Loucy (cell line): ENCODE results near the gene RPP21.

Experiments used
- EZH2phosphoT487 ChIP-seq: fragments of 200-600 bp; IDR thresholded peaks from 2 replicates; pipeline ENCODE4 v1.6.1; 2018; ENCODE audit warnings: antibody characterized with exemption, mild to moderate bottlenecking, moderate library complexity, borderline replicate concordance
- TF ChIP-seq, protein P1 (sequence below): fragments of 200-600 bp; sonication (generic); conservative IDR thresholded peaks from 2 replicates; pipeline ENCODE4 v1.5.1; 2014; ENCODE audit warnings: mild to moderate bottlenecking, antibody characterized with exemption, low read length

DNA sequence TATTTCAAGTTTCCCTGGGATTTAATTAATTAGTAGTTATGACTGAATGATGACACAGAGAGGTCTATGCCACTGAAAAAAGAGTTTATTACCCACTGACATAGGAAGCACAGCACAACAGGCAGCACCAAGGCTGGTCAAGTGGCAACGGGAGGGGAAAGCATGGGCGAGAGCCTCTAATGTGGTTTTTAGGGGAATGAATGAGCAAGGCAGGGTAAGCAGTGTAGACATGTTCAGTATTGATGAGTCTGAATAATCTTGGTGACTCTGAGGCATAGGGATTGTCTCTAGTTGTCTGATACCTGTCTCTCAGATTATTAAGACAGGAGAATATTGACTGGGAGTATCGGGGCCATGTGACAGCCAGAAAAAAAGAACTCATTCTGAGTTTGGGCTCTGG is 46.3 kb downstream of the RPP21 start:
- TF ChIP-seq, protein P1, sequence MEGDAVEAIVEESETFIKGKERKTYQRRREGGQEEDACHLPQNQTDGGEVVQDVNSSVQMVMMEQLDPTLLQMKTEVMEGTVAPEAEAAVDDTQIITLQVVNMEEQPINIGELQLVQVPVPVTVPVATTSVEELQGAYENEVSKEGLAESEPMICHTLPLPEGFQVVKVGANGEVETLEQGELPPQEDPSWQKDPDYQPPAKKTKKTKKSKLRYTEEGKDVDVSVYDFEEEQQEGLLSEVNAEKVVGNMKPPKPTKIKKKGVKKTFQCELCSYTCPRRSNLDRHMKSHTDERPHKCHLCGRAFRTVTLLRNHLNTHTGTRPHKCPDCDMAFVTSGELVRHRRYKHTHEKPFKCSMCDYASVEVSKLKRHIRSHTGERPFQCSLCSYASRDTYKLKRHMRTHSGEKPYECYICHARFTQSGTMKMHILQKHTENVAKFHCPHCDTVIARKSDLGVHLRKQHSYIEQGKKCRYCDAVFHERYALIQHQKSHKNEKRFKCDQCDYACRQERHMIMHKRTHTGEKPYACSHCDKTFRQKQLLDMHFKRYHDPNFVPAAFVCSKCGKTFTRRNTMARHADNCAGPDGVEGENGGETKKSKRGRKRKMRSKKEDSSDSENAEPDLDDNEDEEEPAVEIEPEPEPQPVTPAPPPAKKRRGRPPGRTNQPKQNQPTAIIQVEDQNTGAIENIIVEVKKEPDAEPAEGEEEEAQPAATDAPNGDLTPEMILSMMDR: no peak
- TF ChIP-seq EZH2phosphoT487: no peak
